Left renal pelvis (tissue), 4 donors: Measurements from ENCODE around the gene LNP1. TPM values are rescaled to one million over a fixed set of nuclear protein-coding genes. Genes with fewer than 3 reads are reported as not detected.
"Not testable (repeated sequence)": the region's sequence is repeated elsewhere in the genome, so short reads cannot be mapped to it uniquely, and the experiment has no call there.

Source experiments
- DNase-seq, 4 donors: peaks; one replicate each; pipeline ENCODE4 v3.0.0-alpha.2; 2013; ENCODE audit warnings: low read depth in 4 of 4, low spot score in 3 of 4
- polyA plus RNA-seq, 4 donors: library from polyadenylated mRNA; unstranded; fragments of 120-200 nt; gene quantifications; one replicate each; pipeline ENCODE4 v1.2.1, GENCODE V29; 2013; ENCODE audit not compliant: insufficient read length in 4 of 4

Gene LNP1, protein sequence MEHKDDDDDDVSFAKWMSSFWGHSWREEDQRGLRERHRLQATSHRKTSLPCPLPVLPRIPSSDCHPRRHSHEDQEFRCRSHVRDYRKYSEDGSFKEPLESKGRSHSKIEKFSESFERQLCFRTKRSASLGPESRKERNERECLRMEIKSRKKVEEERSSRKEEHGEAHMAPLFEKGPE
- polyA plus RNA-seq, result 10 to 100 TPM in 1 of 4 donors, 1 to 10 TPM in 3; 6.9 to 10.6 (median 9.2) TPM

DNA sequence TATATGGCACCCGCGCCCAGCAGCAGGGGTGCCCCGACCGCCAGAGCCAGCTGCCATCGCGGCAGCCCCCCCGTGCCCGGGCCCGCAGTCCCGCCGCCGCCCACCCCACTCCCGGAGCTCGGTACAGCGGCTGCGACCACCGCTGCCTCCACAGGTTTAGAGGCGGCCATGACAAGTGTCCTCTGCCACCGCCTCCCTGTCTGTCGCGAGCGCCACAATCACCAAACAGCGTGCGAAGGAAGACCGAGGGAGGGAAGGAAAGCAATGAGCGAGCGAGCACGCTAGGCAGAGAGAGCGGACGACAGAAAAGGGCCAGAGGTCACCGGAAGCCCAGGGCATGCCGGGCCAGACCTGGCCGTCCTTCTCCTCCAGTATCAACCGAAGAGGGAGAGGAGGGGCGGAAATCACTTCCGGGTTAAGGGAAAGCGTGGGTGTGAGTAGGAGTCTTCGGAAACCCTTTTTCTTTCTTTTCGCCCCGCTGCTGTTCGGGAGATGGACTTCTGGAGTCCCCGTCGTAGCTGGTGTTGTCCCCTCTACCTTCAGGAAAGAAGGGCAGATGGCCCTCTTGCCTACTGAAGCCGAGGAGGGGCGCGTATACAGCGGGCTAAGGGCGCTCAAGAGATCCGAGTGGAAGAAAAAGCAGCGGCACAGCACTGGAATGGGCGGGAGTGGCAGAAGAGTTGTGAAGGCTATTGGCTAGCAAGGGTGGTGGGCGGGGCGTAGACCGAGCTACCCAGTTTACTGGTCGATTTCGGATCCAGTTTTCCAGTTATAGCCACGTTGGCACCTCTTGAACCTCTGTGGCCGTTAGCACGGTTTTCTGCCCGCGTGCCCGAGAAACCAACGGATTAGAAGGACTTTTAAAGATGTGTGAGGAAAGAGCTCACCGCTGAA lies at the start of gene LNP1, which contains the start of gene TOMM70:
Gene LNP1 (plus strand): TSS at position 760 of the 894 bp plus-strand sequence. CDS start 28,191 bp downstream, outside the sequence.
Gene TOMM70 (minus strand): TSS at position 310 of the 894 bp plus-strand sequence. CDS start 140 bp downstream, at position 170.
- peak; percentile 92 to 97 (median 94) for DNase-seq

DNA sequence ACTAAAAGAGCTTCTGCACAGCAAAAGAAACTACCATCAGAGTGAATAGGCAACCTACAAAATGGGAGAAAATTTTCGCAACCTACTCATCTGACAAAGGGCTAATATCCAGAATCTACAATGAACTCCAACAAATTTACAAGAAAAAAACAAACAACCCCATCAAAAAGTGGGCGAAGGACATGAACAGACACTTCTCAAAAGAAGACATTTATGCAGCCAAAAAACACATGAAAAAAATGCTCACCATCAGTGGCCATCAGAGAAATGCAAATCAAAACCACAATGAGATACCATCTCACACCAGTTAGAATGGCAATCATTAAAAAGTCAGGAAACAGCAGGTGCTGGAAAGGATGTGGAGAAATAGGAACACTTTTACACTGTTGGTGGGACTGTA lies 49.6 kb upstream of the LNP1 start:
- not testable (repeated sequence) for DNase-seq

DNA sequence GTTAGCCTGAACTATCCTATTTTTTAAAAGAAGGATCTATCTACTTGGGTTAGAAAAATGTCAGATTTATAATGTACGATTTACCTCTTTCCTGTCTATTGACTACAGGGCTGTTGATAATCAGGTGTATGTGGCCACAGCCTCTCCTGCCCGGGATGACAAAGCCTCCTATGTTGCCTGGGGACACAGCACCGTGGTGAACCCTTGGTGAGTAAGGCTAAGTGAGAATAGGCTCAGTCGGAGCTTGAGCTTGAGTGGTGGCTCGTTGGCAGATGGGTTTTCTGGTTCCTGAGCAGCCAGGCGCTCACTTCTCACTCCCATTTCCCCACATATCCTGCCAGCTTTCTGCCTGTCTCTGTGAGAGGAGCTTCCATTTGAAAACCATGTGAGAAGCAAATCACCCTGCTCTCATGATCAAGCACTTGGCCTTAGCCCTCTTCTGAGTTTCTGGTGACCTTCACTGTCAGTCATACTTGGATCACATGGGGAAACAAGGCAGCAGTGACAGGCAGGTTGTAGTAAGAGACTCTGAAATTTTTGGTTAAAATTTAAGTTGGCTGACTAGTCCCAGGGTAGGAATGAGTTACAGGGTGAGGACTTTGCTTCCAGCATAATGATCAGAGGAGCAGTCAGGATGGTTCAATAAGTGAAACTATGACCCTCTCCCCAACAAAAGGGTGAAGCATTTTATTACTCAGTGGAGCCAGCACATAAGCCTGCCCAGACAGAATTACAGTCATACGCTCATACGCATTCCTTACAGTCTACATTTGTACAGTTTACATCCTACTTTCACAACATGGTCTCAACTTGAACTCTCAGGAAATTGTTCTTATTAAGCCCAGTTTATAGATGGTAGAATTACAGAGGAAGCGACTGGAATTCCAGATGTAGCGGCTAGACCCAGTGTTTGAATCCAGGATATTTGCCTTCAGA lies 48.8 kb upstream of the LNP1 start:
- no peak for DNase-seq

DNA sequence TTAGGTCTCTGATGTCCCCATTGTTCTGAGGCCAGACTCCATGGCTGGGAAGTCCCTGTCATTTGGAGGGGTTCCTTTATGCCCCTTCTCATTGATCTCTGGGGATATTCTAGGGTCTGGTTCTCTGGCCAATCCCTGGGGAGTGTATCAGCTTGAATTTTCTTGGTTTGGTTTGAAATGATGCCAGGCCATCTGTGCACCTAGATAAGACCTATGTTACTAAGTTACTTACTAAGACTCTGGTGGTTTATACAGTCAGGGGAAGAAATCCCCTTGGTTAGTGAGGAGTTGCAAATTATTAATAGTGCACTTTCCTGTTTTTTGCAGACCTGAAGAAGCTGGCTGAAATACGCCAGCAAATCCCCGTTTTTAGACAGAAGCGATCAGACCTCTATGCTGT lies 46.5 kb upstream of the LNP1 start:
- no peak for DNase-seq

DNA sequence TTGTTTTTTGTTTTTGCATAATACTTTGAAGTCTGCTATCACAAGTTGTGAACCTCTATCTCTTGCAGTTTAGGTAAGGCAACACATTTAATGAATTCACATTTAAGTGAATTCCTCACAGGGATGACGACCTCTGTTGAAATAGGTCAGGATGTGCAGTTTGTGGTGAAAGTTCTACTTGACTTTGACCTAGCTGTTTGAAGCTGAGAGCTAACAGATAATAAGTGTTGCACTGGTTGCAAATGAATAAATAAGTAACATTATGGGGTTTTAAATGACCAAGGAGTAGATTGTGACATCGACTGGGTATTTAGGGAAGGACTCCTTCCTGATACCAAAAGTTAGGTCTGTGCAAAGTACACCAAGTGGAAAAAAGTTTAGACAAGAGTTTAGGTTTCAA lies 42.9 kb upstream of the LNP1 start:
- DNase-seq, result no peak

DNA sequence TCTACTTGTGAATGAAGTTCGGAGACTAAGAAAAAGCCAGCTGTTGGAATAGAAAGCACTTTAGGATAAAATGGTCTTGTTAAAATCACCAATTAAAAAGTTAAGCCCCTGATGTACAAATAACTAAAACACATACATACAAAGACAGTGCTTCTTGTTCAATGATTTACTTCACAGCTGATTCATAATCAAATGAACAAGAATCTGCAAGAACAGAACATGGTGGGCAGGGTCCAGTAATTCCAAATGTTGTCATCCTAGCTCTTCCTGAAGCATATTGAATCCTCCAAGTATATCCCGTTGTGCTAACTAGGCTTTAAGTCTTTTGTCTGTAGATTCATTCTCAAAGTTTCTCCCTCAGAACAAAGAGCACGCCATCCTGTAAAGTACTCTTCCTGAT lies 42.3 kb upstream of the LNP1 start:
- DNase-seq, result no peak

DNA sequence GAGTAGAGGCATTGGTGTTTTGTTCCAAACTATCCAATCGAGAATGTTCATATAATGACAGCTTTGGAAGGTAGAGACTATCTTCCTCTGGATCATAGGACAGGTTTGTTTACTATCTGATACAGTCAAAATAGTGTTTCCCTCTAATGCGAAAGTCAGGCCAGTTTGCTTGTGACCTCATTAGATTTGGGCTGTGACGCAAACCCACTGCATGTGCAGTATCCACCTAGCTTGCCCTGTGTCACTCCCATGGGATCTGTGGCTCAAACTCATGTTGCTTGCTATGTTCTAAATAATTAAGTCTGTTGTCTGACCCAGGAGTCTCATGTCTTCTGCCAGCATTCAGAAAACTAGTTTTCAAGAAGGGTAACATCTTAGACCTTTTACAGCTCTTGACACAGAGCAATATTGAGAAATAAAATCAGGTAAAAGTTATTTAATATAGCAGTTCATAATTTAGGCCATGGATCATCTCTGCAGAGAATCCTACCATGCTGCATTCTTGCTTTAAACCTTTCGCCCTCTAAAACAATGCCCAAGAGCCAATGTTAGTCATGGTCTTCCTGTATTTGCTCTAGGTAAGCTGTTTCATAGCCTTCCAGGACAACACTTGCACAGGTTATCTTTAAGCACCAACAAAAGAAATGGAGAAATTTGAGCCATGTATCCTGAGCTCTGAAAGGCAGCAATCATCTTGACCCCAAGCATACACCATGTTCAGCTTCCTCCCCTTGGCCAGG lies 40.4 kb upstream of the LNP1 start:
- DNase-seq, result no peak

DNA sequence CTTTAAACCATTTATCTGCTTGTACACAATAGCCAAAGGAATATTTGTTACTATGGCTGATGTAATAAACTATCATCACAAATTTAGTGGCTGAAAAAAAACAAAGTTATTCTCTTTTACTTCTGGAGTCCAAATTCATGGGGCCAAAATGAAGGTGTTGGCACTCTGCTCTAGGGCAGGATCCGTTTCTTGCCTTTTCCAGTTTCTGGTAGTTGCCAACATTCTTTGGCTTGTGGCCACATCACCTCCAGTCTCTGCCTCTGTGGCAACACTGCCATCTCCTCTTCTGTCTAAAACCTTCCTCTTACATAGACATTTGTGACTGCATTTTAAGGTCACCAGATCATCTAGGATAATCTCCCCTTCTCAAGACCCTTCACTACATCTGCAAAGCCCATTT lies 39.4 kb upstream of the LNP1 start:
- DNase-seq, result no peak

DNA sequence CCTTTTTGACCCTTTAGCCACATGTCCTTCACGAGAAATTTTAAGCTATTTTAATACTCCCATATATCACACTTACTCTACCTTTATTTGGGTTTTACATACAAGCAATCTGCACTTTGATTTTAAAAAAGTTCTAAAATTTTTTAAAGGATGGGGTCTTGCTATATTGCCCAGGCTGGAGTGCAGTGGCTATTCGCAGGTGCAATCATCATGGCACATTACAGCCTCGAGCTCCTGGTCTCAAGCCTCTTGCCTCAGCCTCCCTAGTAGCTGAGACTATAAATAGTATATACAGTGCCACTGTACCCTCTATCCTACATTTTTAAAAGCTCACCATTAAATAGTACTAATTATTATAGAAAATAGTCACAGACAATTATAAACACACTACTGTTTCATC lies 36.9 kb upstream of the LNP1 start:
- DNase-seq, result no peak

DNA sequence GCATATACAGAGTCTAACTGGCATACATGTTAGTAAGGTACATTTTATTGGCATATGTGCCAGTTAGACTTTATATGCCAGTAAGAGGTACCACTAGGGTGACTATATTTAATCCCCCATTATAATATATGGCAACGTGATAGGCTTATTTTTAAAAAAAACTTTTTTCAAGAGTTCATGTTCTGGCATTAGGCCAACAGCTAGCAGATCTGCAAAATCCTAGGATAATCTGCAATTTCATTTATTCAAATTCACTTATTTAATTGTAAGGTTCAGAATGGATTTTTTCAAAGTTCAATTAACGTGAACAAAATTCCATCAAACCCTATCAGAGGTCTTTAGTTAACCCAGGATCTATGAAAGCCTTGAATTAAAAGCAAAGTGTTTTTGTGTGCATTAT lies 34.9 kb upstream of the LNP1 start:
- no peak for DNase-seq

DNA sequence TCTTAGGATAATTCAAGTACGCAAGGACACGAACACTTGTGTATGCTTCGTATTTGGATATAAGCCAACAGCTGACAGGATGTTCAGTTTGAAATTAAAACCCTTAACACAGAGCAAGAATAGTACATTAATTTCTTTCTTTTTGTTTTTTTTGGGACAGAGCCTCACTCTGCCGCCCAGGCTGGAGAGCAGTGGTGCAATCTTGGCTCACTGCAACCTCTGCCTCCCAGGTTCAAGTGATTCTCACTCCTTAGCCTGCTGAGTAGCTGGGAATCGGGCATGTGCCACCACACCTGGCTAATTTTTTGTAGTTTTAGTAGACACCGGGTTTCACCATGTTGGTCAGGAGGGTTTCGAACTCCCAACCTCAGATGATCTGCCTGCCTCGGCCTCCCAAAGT lies 32.9 kb upstream of the LNP1 start:
- no peak for DNase-seq

DNA sequence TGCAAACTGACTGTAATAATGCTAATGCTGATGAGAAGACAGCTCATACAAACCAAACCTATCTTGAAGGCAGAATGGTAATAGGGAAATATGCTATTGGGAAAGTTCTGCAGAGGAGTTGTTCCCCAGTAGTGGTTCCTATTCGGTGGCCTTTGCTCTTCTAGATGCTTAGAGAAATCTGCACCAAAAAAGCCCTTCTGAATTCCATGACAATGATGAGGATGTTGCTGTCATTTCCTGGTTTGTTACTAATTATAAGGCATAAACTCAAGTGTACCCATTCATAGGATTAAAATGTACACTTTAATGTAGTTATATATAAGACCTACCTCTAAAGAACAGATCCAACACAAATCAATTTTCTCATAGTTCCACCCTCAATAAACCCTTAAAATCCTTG lies 30.6 kb upstream of the LNP1 start:
- DNase-seq, result no peak

DNA sequence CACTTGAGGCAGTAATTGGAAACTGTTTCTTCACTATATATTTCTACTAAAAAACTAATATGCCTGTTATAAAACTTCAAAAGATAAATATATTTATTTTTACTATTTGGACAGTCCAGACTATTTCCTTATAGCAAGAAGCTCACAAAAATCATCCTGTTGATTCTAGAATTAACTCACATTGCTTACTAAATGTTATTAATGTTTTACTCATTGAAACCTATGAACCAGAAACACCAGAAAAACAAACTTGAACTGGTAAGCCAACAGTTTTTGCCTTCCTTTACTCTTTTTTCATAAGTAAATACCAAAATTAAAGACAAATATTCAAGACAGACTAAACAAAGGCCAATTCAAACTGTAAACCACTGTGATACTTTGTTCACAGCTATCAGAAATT lies 26.8 kb upstream of the LNP1 start:
- no peak for DNase-seq

DNA sequence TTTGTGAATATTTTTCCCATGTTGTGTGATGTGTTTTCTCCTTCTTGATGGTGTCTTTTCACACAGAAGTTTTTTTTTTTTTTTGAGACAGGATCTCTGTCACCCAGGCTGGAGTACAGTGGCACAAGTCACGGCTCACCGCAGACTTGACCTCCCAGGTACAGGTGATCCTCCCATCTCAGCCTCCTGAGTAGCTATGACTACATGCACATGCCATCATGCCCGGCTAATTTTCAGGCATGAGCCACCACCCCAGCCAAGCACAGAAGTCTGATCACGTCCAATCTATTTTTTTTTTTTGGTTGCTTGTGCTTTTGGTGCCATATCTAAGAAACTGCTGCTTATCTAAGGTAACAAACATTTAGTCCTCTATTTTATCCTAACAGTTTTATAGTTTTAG lies 25.0 kb upstream of the LNP1 start:
- DNase-seq, result no peak

DNA sequence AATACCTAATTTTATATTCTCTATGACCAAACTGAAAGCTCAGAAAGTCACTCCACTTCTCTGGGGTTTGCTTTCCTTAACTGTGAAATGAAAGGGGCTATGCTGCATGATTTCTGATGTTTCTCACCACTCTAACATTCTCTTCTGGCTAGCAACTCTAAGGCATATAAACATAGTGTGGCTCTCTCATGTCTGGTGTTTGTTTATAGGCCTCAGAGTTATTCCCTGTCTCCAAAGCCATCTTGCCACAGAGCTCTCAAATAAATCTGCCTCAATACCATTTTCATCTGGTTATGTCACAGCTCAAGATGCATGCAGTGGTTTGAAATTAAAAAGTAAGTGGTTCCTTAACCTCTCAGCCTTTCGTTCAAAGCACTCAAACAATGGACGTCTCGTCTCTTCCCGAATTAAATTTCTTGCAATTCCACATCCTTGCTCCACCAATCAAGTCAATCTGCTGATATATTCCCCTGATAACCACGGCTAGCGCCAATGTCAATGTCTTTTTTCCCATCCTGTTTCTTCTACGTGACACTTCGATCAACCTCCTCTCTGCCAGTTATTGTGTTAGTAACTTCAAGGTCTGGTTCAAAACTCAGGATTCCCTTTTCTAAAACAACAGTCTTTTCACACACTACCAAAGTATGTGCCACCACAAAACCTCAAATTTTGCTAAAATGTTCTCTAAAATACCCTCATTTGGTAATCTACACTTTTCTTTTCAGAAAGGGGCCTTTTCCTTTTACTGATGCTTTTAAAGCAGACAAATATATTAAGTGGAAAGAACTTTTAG lies 16.4 kb upstream of the LNP1 start:
- no peak for DNase-seq

DNA sequence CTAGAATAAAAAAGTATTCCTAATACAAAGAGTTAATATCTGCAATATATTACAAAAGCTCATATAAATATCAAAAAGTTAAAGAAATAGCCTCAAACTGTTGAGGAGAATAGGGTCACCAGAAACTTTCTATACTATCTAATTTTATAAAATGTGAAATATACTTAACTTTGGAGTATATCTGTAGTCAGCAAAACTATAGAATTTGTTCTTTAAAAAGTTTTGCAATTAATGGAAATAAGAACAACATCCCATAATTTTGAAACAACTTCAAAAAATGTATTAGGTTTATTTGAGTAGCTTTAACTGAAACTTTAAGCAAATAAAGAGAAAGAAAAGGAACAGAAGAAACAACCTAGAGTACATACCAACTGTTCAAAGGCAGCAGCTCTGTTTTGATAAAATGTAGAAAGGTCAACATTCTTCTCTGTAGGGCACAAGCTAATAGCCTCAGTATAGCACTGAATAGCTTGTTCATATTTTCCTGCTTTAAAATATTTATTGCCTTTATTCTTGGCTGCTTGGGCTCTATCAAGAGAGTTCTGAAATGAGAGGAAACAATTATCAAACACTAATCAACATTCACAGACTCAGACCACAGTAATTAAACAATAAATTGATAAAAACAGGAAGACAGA lies 14.8 kb upstream of the LNP1 start:
- DNase-seq, result no peak

DNA sequence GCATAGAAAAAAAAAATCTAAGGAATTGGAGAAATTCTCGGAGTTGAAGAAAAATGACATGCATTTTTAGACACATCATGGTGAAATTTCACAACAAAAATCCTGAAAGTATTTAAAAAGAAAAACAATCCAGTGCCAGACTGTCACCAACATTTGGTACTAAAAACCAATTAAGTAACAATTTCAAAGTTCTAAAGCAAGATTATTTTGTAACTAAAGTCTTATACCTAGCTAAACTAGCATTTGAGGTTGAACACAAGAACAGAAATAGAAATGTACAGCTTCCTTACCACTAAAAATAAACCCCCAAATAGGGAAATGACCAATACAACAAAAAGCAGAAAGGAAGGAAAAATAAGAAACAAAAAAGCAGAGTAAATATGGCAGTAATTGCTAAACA lies 12.3 kb upstream of the LNP1 start:
- no peak for DNase-seq

DNA sequence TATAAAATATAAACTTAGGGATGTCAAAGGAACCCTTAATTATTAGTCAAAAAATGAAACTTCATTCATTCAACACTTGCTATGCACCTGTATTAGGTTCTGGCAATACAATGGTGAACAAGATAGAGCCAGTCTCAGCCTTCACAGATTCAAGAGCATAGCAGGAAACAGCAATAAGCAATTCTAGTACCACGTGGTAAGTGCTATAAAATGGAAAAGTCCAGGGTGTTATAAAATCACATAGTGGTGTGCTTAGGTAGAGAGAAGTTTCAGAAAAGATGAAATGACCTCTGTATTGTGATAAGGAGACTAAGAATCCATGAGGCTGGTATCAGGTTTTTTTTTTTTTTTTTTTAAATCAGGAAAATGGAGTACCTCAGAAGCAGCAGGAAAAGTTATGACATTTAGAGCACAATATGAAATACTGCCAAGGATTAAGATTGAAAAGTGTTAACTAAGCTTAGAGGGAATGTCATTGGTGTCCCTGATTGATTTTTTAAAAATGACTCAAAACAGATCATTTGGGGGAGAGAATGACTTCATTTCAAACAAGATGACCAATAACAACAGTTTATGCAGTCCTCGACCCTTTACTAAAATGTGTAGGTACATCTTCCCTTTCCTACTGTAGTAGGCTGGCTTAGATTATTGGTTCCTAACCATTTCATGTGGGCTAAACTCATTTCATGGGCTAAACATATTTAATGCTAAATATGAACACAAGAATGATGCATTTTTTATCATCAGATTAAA lies 5.5 kb upstream of the LNP1 start:
- DNase-seq, result no peak
